Measurements from ENCODE around the gene LMX1A.

The LMX1A gene

DNA sequence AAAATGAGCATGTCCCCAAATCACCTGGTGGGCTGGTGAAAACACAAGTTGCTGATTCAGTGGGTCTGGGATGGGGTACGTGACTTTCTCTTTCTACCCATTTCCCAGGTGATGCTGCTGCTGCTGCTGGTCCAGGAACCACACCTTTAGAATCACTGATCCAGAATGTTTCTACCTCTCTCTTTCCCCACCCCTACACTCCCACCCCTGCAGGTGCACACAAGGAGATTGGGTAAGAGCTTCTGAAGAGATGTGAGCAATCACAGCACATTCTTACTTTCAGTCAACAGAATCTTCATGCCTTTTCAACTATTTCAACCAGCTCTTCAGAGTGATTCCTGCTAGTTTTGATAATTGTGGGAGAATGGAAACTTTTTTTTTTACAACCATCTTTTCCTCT lies 130.9 kb downstream of the LMX1A start:
- no peak for DNase-seq (ENCODE audit: low read depth in 4 of 4, low spot score in 1 of 4)

DNA sequence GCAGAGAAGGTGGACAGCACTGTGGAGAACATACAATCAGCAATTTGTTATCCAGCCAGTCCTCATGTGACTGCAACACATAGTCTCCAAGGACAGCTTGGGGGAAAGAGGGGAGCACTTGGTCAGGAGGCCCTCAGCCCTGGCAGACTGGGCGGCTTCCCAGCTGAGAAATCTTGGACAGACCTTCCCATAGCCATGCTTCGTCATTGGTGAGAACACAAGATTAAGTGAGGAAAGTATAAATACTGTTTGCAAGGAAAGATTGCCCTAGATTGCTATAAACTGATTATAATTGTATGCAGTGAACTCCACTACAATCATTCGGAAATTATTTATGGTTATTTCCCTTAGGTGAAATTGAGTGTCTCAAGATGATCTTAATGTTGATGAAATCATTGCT lies 131.5 kb downstream of the LMX1A start:
- DNase-seq (ENCODE audit: low read depth in 4 of 4, low spot score in 1 of 4), result no peak

GRCh38 chr1:165224504-165224903 lies 132.0 kb downstream of the LMX1A start:
- DNase-seq (ENCODE audit: low read depth in 4 of 4, low spot score in 1 of 4), result no peak

DNA sequence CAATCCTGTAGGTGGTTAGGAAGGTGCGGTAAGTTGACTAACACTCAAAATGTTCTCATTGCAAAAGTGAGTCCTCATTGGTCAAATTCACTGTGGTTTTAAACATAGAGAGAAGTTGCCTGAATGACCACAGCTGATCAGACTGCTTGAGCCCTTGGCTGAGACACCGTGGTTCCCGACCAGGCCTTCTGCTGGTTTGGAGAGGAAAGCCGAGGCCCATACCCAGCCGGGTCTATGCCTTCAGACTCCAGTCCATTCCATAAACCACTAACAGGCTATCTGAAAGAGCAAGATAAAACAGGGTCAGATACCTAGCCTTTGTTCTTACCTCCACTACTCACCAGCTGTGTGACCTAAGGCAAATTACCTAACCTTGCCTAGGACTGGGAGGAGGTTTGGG lies 133.9 kb downstream of the LMX1A start:
- no peak for DNase-seq (ENCODE audit: low read depth in 4 of 4, low spot score in 1 of 4)

DNA sequence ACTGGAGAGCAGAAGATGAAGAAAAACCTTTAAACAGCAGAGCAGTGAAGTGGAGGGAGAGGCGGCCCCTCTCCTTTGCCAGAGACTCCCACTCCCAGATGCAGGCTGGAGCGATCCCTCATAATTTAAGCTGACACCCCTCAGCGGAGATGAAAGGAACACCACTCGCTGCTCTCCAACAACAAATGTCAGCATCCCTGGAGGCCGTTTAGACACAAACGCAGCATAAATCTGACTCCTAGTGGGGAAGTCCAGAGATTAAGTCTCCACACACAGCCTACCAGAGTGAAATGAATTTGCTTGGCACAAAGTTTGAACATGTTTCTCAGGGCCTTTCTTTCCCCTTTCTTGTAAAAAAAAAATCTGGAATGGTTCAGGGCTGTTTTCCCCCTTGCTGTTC lies 137.8 kb downstream of the LMX1A start:
- DNase-seq (ENCODE audit: low read depth in 4 of 4, low spot score in 1 of 4), result no peak

DNA sequence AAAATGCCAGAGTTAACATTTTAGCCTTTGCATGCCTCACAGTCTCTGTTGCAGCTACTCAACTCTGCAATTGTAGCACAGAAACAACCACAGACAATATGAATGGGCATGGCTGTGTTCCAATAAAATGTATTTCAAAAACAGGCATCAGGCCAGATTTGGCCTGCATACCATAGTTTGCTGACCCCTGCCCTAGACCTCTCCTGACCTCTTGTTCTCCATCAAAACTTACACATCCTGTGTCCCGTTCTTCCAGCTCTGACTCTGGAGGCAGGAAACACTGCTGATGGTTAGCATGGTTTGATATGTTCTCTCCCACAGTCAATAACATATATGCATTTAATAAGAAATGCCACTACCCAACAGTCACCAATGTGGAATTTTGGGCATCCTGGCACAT lies 138.6 kb downstream of the LMX1A start:
- DNase-seq (ENCODE audit: low read depth in 4 of 4, low spot score in 1 of 4), result no peak

- DNase-seq (ENCODE audit: low read depth in 4 of 4, low spot score in 1 of 4), result no peak
Observed at GRCh38 chr1:165216254-165216653, 140.3 kb downstream of the LMX1A start.

GRCh38 chr1:165215676-165216075 lies 140.8 kb downstream of the LMX1A start:
- no peak for DNase-seq (ENCODE audit: low read depth in 4 of 4, low spot score in 1 of 4)

DNA sequence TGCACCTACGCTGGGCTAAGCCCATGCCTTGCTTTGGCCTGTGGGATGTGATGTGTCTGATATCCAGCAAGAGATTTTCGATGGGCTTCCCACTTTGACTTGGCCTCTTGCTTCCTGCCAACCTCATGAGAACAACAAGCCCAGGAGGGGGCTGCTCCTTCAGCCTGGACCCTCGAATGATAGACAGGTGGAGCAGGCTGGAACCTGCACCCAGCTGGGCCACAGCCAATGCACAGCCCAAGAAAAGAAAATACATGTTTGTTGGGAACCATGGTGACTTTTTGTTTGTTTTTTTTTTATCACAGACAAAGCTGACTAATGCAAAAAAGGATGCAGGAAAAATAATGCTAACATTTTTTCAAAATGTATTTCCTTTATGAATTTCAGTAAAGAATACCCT lies 144.3 kb downstream of the LMX1A start:
- DNase-seq (ENCODE audit: low read depth in 4 of 4, low spot score in 1 of 4), result no peak

- DNase-seq (ENCODE audit: low read depth in 4 of 4, low spot score in 1 of 4), result no peak
Observed at GRCh38 chr1:165207853-165208515, 148.5 kb downstream of the LMX1A start.

- no peak for DNase-seq (ENCODE audit: low read depth in 4 of 4, low spot score in 1 of 4)
Observed at GRCh38 chr1:165205145-165205544, 151.4 kb downstream of the LMX1A start.

- DNase-seq (ENCODE audit: low read depth in 4 of 4, low spot score in 1 of 4), result no peak
Observed at GRCh38 chr1:165204548-165204947, 152.0 kb downstream of the LMX1A start.

GRCh38 chr1:165191087-165191486 lies 165.4 kb downstream of the LMX1A start:
- no peak for DNase-seq (ENCODE audit: low read depth in 4 of 4, low spot score in 1 of 4)

DNA sequence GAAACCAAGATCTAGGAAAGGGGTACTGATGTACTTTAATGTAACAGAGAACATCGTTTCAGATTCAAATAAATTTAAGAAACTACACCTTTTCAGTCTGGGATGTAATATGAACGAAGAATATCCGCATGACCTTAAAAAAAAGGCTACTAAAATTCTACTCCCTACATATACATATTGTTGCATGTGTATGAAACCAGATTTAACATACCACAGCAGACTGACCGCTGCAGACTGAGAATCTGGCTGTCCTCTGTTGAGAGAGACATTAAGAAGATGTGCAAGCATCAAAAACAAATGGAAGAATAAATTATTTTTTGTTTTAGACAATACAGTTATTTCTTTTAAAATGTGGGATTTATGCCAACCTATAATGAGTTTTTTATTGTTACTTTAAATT lies 166.6 kb downstream of the LMX1A start:
- DNase-seq (ENCODE audit: low read depth in 4 of 4, low spot score in 1 of 4), result no peak

DNA sequence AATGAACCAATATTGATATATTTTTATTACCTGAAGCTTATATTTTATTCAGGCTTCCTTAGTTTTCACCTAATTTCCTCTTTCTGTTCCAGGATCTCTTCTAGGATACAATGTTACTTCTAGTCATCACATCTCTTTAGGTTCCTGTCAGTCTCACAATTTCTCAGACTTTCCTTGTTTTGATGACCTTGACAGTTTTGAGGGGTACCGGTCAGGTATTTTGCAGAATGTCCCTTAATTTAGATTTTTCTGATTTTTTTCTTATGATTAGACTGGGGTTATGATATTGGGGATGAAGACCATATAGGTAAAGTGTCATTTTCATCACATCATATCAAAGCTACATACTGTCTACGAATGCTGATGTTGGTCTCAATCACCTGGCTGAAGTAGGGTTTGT lies 167.5 kb downstream of the LMX1A start:
- no peak for DNase-seq (ENCODE audit: low read depth in 4 of 4, low spot score in 1 of 4)

- DNase-seq (ENCODE audit: low read depth in 4 of 4, low spot score in 1 of 4), result no peak
Observed at GRCh38 chr1:165187031-165188009, 169.2 kb downstream of the LMX1A start.

DNA sequence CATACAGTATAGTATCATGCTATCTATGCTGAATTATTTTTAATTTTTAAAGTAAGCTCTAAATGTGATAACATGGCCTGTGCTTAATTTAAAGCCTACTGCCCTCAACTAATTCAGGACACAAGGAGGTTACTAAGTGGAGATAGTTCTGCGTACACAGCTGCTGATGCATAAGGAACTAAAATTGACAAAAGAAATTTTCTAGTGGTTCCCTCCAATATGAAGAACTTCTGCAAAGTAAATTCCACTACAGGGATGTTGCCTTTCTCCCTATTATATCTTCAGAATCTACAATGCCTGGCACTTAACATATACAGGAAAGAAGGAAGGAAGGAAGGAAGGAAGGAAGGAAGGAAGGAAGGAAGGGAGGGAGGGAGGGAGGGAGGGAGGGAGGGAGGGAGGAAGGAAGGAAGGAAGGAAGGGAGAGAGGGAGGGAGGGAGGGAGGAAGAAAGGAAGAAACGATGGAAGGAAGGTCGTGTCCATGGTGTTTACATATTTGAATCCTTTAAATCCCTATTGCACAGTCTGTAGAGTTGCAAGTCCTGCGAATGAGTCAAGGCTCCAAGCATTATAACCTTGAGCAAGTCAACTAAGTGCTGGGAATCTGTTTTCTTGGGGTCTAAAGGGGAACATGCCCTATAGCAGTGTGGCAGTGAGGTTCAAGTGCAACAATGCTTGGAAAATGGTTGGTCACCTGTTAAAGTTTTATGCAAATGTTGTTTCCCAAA lies 171.2 kb downstream of the LMX1A start:
- no peak for DNase-seq (ENCODE audit: low read depth in 4 of 4, low spot score in 1 of 4)

DNA sequence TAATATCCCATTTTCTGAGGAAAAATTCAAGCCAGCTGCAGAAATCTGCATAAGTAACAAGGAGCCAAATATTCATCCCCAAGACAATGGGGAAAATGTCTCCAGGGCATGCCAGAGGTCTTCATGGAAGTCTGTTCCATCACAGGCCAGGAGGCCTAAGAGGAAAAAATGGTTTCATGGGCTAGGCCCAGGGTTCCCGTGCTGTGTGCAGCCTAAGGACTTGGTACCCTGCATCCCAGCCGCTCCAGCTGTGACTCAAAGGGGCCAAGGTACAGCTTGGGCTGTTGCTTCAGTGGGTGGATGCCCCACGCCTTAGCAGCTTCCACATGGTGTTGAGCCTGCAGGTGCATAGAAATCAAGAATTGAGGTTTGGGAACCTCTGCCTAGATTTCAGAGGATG lies 173.5 kb downstream of the LMX1A start:
- DNase-seq (ENCODE audit: low read depth in 4 of 4, low spot score in 1 of 4), result no peak

DNA sequence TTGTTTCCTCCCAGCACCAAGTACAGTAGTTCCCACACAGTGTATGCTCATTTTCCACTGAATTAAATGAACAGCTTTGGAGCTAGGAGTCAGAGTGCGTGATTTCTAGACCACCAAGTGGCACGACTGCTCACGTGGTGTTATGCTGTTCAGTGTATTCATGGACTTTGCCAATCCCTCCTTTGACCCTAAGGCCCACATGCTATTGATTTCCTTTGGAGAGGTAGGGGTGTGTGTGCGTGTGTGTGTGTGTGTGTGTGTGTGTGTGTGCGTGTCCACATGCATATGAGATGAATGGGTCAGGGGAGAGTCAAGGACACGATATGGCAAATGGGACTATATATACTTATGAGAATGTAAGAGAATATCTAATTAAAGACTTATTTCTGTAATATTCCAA lies 177.2 kb downstream of the LMX1A start:
- DNase-seq (ENCODE audit: low read depth in 4 of 4, low spot score in 1 of 4), result no peak

- no peak for DNase-seq (ENCODE audit: low read depth in 4 of 4, low spot score in 1 of 4)
Observed at GRCh38 chr1:165174491-165174890, 182.0 kb downstream of the LMX1A start.

DNA sequence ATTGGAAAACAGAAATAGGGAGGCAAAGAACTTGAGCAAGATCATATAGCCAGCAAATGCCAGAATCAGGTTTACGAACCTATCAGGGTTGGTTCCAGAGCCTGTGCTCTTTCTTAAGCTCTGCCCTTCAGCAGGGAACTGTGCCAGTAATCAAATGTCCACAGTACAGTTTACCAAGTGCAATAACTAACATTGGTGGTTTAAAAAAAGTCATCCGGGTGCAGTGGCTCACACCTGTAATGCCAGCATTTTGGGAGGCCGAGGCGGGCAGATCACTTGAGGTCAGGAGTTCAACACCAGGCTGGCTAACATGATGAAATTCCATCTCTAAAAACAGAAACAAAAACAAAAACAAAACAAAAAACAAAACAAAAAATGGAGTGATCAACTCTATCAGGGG lies 182.7 kb downstream of the LMX1A start:
- DNase-seq (ENCODE audit: low read depth in 4 of 4, low spot score in 1 of 4), result no peak

GRCh38 chr1:165173409-165173808 lies 183.1 kb downstream of the LMX1A start:
- DNase-seq (ENCODE audit: low read depth in 4 of 4, low spot score in 1 of 4), result no peak

Data from stimulated activated CD4-positive, alpha-beta T cell treated with anti-CD3 and anti-CD28 coated beads, Interleukin-1b, Interleukin-23, amount 100 ng/mL, for 24 hours (primary cell).